Measurements from ENCODE around the gene TCIRG1. TPM values are rescaled to one million over a fixed set of nuclear protein-coding genes. Genes with fewer than 3 reads are reported as not detected.
A peak's percentile ranks its signal among the peaks of the same experiment; 100 is the strongest.

The TCIRG1 gene
- total and polyA plus RNA-seq, 4 experiments from 2014 or later, result 46.2 to 266 (median 161) TPM

DNA sequence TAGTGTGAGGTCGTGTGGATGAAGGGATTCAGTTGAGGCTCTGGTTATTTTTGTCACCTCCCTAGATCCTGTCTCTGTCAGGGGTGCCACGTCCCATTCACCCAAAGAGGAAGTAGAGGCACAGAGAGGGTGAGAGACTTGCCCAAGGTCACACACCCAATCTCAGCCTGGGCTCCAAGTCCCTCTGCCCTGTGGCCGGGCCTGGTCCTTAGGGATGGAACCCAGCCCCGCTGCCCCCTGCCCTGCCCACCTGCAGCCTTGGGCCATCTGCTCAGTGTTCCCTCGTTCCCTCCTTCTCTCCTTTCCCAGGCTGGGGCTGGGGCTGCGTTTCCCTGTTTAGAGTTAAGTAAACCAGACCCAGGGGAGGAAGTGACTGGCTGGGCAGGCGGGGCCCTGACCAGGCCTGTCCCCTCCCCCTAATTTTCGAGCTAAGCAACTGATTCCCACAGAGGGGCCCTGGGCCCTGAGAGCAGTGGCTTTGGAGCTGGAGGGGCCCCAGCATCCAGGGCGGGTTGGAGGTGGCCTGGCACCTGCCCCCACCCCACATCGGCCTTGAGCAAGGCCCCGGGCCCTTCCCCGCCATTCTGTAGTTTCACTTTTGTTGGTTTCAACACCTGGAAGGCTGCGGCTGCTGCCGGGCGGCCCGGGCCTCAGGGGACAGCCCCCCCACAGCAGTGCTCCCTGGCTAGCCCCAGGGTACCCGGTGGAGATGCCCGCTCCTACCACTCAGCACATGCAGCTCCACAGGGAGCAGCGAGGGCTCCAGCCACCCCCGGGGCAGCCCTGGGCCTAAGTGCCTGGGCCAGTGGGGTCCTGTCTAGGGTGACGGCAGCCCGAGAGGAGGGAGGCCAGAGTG lies 1.5 kb downstream of the TCIRG1 start:
- Histone ChIP-seq H3K27me3 (ENCODE audit: insufficient read depth, low read length) (no peaks in the 10 kb centered on the region), H3K4me3 (ENCODE audit: low read length in 2 of 2) (peak overlapping the region; percentile 85 to 92), H3K36me3 (ENCODE audit: insufficient read depth, low read length) (peaks cover 12% of the 10 kb centered on the region), H3K4me1 (ENCODE audit: insufficient read depth, low read length) (peaks cover 41% of the 10 kb centered on the region), H3K27ac (ENCODE audit: low read depth, low read length) (peak overlapping the region; percentile 90), H3K9me3 (ENCODE audit: control insufficient read depth in 1 of 2, low read length in 2 of 2) (no peaks in the 10 kb centered on the region)
- H3K4me3 Mint-ChIP-seq, result peak overlapping the region; percentile 86 to 94 (median 92)
- intact Hi-C loops (cut with micrococcal nuclease), result no loop called here
- H3K4me1 Mint-ChIP-seq, result peaks cover 9 to 39% (median 25%) of the 10 kb centered on the region in 4 donors
- peak; percentile 48 to 64 (median 58) for DNase-seq
- POLR2A ChIA-PET (ENCODE audit: partially characterized antibody), result interaction anchor here (0.8 to 5.6 kb wide), 5 partner anchors 10 to 174 kb away, joined by 3 to 34 read pairs (median 4); partner anchors contain the start of genes NDUFS8 and UNC93B1
- H3K9me3 Mint-ChIP-seq, result no peaks in the 10 kb centered on the region
- CTCF ChIA-PET (ENCODE audit: partially characterized antibody), result interaction anchor here (1.0 to 1.5 kb wide), 2 partner anchors 10 to 84 kb away, joined by 3 read pairs; partner anchors contain the start of gene NDUFS8
- peaks cover 0 to 15% of the 10 kb centered on the region in 2 donors for H3K36me3 Mint-ChIP-seq
- no peaks in the 10 kb centered on the region for H3K27me3 Mint-ChIP-seq
- H3K27ac Mint-ChIP-seq, result peak overlapping the region; percentile 88 to 97 (median 94)

DNA sequence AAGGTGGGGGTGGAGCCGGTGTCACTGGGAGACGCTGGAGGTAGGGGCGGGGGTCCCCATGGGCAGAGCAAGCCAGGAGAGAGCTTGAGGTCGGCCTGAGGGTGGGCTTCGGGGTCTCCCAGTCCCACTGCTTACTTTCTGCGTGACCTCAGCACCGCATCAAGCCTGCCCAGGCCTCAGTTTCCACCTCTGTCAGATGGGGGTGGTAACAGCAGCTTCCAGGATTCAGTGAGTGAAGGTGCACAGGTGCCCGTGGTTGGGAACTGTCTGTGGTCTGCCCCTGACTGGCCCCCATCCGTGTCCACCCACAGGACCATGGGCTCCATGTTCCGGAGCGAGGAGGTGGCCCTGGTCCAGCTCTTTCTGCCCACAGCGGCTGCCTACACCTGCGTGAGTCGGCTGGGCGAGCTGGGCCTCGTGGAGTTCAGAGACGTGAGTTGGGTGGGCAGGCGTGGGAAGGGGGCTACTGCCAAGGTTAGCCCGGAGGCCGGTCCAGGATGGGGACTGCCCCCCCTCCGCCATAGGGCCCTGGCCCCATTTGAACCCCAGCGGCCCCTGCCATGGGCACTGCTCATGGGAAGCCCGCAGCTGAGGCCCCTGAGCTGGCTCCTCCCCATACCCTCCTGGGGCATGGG lies 2.2 kb downstream of the TCIRG1 start:
- Histone ChIP-seq H3K27ac (ENCODE audit: low read depth, low read length) (peak overlapping the region; percentile 90), H3K9me3 (ENCODE audit: control insufficient read depth in 1 of 2, low read length in 2 of 2) (no peaks in the 10 kb centered on the region), H3K4me1 (ENCODE audit: insufficient read depth, low read length) (peaks cover 40% of the 10 kb centered on the region), H3K27me3 (ENCODE audit: insufficient read depth, low read length) (no peaks in the 10 kb centered on the region), H3K4me3 (ENCODE audit: low read length in 2 of 2) (peak overlapping the region; percentile 85 to 92), H3K36me3 (ENCODE audit: insufficient read depth, low read length) (peaks cover 12% of the 10 kb centered on the region)
- Mint-ChIP-seq H3K4me1 (peaks cover 9 to 38% (median 22%) of the 10 kb centered on the region in 4 donors), H3K27me3 (no peaks in the 10 kb centered on the region), H3K36me3 (peaks cover 0 to 21% of the 10 kb centered on the region in 2 donors), H3K4me3 (peak overlapping the region; percentile 86 to 94 (median 92)), H3K9me3 (no peaks in the 10 kb centered on the region), H3K27ac (peak overlapping the region; percentile 57 to 97 (median 91))
- intact Hi-C loops (cut with micrococcal nuclease), result no loop called here
- CTCF ChIA-PET (ENCODE audit: partially characterized antibody), result interaction anchor here (1.0 to 1.5 kb wide), 2 partner anchors 11 to 85 kb away, joined by 3 read pairs; partner anchors contain the start of gene NDUFS8
- no peak for DNase-seq
- POLR2A ChIA-PET (ENCODE audit: partially characterized antibody), result interaction anchor here (0.8 to 5.6 kb wide), 5 partner anchors 10 to 173 kb away, joined by 3 to 34 read pairs (median 4); partner anchors contain the start of genes NDUFS8 and UNC93B1

DNA sequence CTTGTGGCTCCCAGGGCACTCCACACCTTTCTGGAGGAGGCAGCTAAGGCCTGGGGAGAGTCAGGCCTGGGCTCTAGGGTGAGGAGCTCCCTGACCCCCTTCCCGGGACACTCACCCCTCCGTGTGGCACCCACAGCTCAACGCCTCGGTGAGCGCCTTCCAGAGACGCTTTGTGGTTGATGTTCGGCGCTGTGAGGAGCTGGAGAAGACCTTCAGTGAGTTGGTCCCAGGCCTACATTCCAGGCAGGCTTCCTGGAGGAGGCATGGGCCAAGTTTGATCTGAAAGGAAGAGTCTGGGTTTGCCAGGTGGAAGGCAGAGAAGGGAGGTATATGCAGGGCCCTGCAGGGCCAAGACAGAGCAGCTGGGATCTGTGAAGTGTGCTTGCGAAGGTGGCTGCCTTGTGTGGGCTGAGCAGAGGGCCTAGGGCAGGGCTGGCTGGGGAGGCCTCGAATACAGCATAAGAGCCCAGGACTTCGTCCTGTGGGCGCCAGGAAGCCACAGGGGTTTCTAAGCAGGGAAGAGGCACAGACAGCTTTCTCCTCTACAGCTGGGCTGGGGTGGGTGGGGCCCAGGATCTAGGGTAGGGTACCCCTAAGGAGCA lies 2.9 kb downstream of the TCIRG1 start:
- H3K4me3 ChIP-seq (ENCODE audit: low read length in 2 of 2), result no peak overlapping the region
- peaks cover 34% of the 10 kb centered on the region for H3K4me1 ChIP-seq (ENCODE audit: insufficient read depth, low read length)
- no peaks in the 10 kb centered on the region for H3K27me3 ChIP-seq (ENCODE audit: insufficient read depth, low read length)
- peak overlapping the region; percentile 60 to 91 (median 79) for H3K27ac Mint-ChIP-seq
- intact Hi-C loops (cut with micrococcal nuclease), result no loop called here
- peaks cover 9 to 36% (median 20%) of the 10 kb centered on the region in 4 donors for H3K4me1 Mint-ChIP-seq
- POLR2A ChIA-PET (ENCODE audit: partially characterized antibody), result interaction anchor here (0.6 to 5.6 kb wide), 3 partner anchors 11 to 307 kb away, joined by 3 to 34 read pairs (median 4); partner anchors contain the start of gene NDUFS8
- peak overlapping the region; percentile 90 for H3K27ac ChIP-seq (ENCODE audit: low read depth, low read length)
- CTCF ChIA-PET (ENCODE audit: partially characterized antibody), result interaction anchor here (1.1 to 1.5 kb wide), 2 partner anchors 47 to 168 kb away, joined by 4 read pairs; no protein-coding TSS in a partner anchor
- peaks cover 16% of the 10 kb centered on the region for H3K36me3 ChIP-seq (ENCODE audit: insufficient read depth, low read length)
- H3K27me3 Mint-ChIP-seq, result no peaks in the 10 kb centered on the region
- peak overlapping the region; percentile 16 to 66 (median 44) for H3K4me3 Mint-ChIP-seq
- no peaks in the 10 kb centered on the region for H3K9me3 ChIP-seq (ENCODE audit: control insufficient read depth in 1 of 2, low read length in 2 of 2)
- H3K36me3 Mint-ChIP-seq, result peaks cover 0 to 27% of the 10 kb centered on the region in 2 donors
- H3K9me3 Mint-ChIP-seq, result no peaks in the 10 kb centered on the region
- DNase-seq, result no peak

DNA sequence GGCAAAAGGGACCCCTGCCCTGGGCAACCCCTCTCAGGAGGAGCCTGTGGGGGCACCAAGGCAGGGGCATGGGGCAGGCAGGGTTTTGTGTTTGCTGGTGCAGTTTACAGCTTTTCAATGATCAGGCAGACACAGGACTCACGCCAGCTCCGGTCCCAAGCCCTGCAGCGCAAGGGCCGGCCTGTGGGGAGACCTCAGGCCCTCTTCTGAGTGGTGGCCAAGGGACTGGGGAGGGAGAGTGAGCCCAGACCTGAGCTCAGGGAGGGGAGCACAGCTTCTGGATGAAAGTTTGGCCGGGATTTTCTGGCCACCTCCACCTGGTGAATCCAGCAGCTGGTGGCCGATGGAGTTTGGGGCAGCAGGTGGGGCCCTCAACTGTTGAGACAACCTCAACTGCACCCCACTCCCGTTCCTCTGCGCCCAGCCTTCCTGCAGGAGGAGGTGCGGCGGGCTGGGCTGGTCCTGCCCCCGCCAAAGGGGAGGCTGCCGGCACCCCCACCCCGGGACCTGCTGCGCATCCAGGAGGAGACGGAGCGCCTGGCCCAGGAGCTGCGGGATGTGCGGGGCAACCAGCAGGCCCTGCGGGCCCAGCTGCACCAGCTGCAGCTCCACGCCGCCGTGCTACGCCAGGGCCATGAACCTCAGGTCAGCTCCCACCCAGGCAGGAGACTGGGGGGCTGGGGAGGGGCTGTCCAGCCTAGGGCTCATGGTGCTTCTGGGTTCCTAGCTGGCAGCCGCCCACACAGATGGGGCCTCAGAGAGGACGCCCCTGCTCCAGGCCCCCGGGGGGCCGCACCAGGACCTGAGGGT lies 3.6 kb downstream of the TCIRG1 start:
- no peak for DNase-seq

DNA sequence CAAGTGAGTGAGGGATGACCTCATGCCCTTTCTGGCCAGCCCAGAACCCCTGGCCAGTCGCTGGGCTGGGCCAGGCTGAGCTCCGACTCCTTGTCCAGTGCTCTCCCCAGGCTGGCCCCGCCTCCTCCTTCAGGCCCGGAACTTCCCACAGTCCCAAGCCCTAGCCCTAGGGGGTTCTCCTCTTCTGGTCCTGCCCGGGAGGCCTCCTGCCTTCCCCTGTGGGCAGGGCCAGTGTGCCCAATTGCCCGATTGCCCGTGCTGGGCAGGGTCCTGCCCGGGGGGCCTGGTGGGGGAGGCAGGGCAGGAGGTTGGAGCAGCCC lies 4.2 kb downstream of the TCIRG1 start:
- H3K36me3 ChIP-seq (ENCODE audit: insufficient read depth, low read length), result peaks cover 16% of the 10 kb centered on the region

More for the DNA sequence above, 3.6 kb downstream of the TCIRG1 start:
- POLR2A ChIA-PET (ENCODE audit: partially characterized antibody), result interaction anchor here (0.6 to 5.6 kb wide), 3 partner anchors 12 to 307 kb away, joined by 3 to 34 read pairs (median 4); partner anchors contain the start of gene NDUFS8
- no peaks in the 10 kb centered on the region for H3K9me3 Mint-ChIP-seq
- H3K36me3 Mint-ChIP-seq, result peaks cover 0 to 29% of the 10 kb centered on the region in 2 donors
- peaks cover 27% of the 10 kb centered on the region for H3K4me1 ChIP-seq (ENCODE audit: insufficient read depth, low read length)
- no peaks in the 10 kb centered on the region for H3K27me3 ChIP-seq (ENCODE audit: insufficient read depth, low read length)
- no peak overlapping the region for H3K4me3 ChIP-seq (ENCODE audit: low read length in 2 of 2)
- H3K36me3 ChIP-seq (ENCODE audit: insufficient read depth, low read length), result peaks cover 16% of the 10 kb centered on the region
- H3K27me3 Mint-ChIP-seq, result no peaks in the 10 kb centered on the region
- intact Hi-C loops (cut with micrococcal nuclease), result no loop called here
- CTCF ChIA-PET (ENCODE audit: partially characterized antibody), result interaction anchor here (1.1 to 1.5 kb wide), 2 partner anchors 48 to 167 kb away, joined by 4 read pairs; no protein-coding TSS in a partner anchor
- H3K9me3 ChIP-seq (ENCODE audit: control insufficient read depth in 1 of 2, low read length in 2 of 2), result no peaks in the 10 kb centered on the region
- H3K27ac ChIP-seq (ENCODE audit: low read depth, low read length), result no peak overlapping the region
- H3K4me1 Mint-ChIP-seq, result peaks cover 3 to 29% (median 14%) of the 10 kb centered on the region in 4 donors
- peak overlapping the region in 1 of 8 donors; percentile 6 for H3K4me3 Mint-ChIP-seq
- H3K27ac Mint-ChIP-seq, result peak overlapping the region in 2 of 7 donors; percentile 64 to 71

More for the DNA sequence above, 4.2 kb downstream of the TCIRG1 start:
- Histone ChIP-seq H3K27me3 (ENCODE audit: insufficient read depth, low read length) (no peaks in the 10 kb centered on the region), H3K9me3 (ENCODE audit: control insufficient read depth in 1 of 2, low read length in 2 of 2) (no peaks in the 10 kb centered on the region), H3K4me3 (ENCODE audit: low read length in 2 of 2) (no peak overlapping the region), H3K4me1 (ENCODE audit: insufficient read depth, low read length) (peaks cover 21% of the 10 kb centered on the region), H3K27ac (ENCODE audit: low read depth, low read length) (no peak overlapping the region)
- H3K27ac Mint-ChIP-seq, result no peak overlapping the region
- ChIA-PET POLR2A (ENCODE audit: partially characterized antibody) (interaction anchor here (5.6 kb wide), 1 partner anchor 12 kb away, joined by 34 read pairs; the partner anchor contains the start of gene NDUFS8), CTCF (ENCODE audit: partially characterized antibody) (interaction anchor here (1.5 kb wide), 1 partner anchor 49 kb away, joined by 4 read pairs; no protein-coding TSS in a partner anchor)
- no peak for DNase-seq
- no peaks in the 10 kb centered on the region for H3K27me3 Mint-ChIP-seq
- peaks cover 3 to 25% (median 12%) of the 10 kb centered on the region in 4 donors for H3K4me1 Mint-ChIP-seq
- no peak overlapping the region for H3K4me3 Mint-ChIP-seq
- peaks cover 0 to 33% of the 10 kb centered on the region in 2 donors for H3K36me3 Mint-ChIP-seq
- intact Hi-C loops (cut with micrococcal nuclease), result no loop called here
- no peaks in the 10 kb centered on the region for H3K9me3 Mint-ChIP-seq
